CD4-positive, alpha-beta T cell (primary cell): ENCODE measurements around the gene AZIN2. TPM values are rescaled to one million over a fixed set of nuclear protein-coding genes. Genes with fewer than 3 reads are reported as not detected.

ENCODE experiments used
- ATAC-seq: fragments of 200-7000 bp; cut with Tn5 transposase; one replicate; pipeline ENCODE4 v1.10.0; 2022; ENCODE audit warnings: mild to moderate bottlenecking; ENCODE audit not compliant: poor library complexity
- CTCF ChIA-PET: fragments of 350-600 bp; sonication (Branson Sonifier 250); formaldehyde crosslinking; loops from one replicate; lab custom pipeline; 2021; ENCODE audit warnings: antibody characterized with exemption, inconsistent platforms; lab: Charles Lee
- POLR2A ChIA-PET: fragments of 350-600 bp; sonication (Branson Sonifier 250); formaldehyde crosslinking; loops from one replicate; lab custom pipeline; 2021; ENCODE audit warnings: antibody characterized with exemption, inconsistent platforms; lab: Charles Lee
- DNase-seq, 14 experiments: peaks; one replicate each; pipeline ENCODE4 v3.0.0-alpha.2; 2013 to 2020; ENCODE audit warnings: mixed read lengths in 2 of 14
- H3K27ac ChIP-seq, 2 donors: one replicate each; pipeline versions ENCODE4 v1.5.1 to v1.7.0; 2013; ENCODE audit warnings: low read length in 2 of 2, low read depth in 1 of 2, mild to moderate bottlenecking in 1 of 2
- H3K27me3 ChIP-seq, 2 experiments: 1 replicate in 1 of 2; 2 replicates in 1 of 2; pipeline versions ENCODE4 v1.6.1 to v1.7.0; 2013; ENCODE audit warnings: low read length in 2 of 2, control low read depth in 1 of 2, mild to moderate bottlenecking in 1 of 2, moderate library complexity in 1 of 2; ENCODE audit not compliant: insufficient read depth in 2 of 2, control insufficient read depth in 1 of 2
- H3K36me3 ChIP-seq: one replicate; pipeline ENCODE4 v1.6.1; 2013; ENCODE audit warnings: low read length, control low read depth; ENCODE audit not compliant: insufficient read depth
- H3K4me1 ChIP-seq: one replicate; pipeline ENCODE4 v1.6.1; 2013; ENCODE audit warnings: low read length, control low read depth; ENCODE audit not compliant: insufficient read depth
- H3K4me3 ChIP-seq: one replicate; pipeline ENCODE4 v1.5.1; 2013; ENCODE audit warnings: mild to moderate bottlenecking, low read length, moderate library complexity
- H3K9me3 ChIP-seq, 2 experiments: 1 replicate in 1 of 2; 2 replicates in 1 of 2; pipeline versions ENCODE4 v1.6.1 to v1.7.0; 2013; ENCODE audit warnings: low read length in 2 of 2, mild to moderate bottlenecking in 2 of 2, control low read depth in 1 of 2, moderate library complexity in 1 of 2; ENCODE audit not compliant: control insufficient read depth in 1 of 2, insufficient read depth in 1 of 2
- H3K27ac Mint-ChIP-seq: one replicate; pipeline ENCODE4 v1.8.0; 2020; ENCODE audit warnings: mixed read lengths
- H3K27me3 Mint-ChIP-seq: one replicate; pipeline ENCODE4 v1.8.0; 2021; ENCODE audit warnings: mixed read lengths
- H3K36me3 Mint-ChIP-seq: one replicate; pipeline ENCODE4 v1.8.0; 2021; ENCODE audit warnings: low read depth, mixed read lengths
- H3K4me1 Mint-ChIP-seq: one replicate; pipeline ENCODE4 v1.8.0; 2021; ENCODE audit warnings: low read depth, mixed read lengths
- H3K4me3 Mint-ChIP-seq: one replicate; pipeline ENCODE4 v1.8.0; 2020; ENCODE audit warnings: mild to moderate bottlenecking, mixed read lengths
- H3K9me3 Mint-ChIP-seq: one replicate; pipeline ENCODE4 v1.8.0; 2020; ENCODE audit warnings: mixed read lengths
- CTCF ChIP-seq: fragments of 200-600 bp; IDR thresholded peaks from one replicate; pipeline ENCODE4 v1.8.0; 2022; ENCODE audit warnings: antibody characterized with exemption, mild to moderate bottlenecking
- intact Hi-C, 2 experiments: fragments of 100-400 bp; cut with DNase I in 1 of 2; cut with micrococcal nuclease in 1 of 2; formaldehyde crosslinking; loops; one replicate each; pipeline versions ENCODE4 v1.15.1 to v1.9.0; 2023 to 2025; cut with DNase I, micrococcal nuclease
- total RNA-seq, 174 experiments: library from RNA in 2 of 174; stranded (reverse) in 2 of 174; gene quantifications; one replicate each; pipeline ENCODE4 v1.2.3 and lab custom pipeline; 2021 to 2026

AZIN2 gene
- total RNA-seq, 2 experiments from 2014 or later, result 4.6 to 4.9 TPM

DNA sequence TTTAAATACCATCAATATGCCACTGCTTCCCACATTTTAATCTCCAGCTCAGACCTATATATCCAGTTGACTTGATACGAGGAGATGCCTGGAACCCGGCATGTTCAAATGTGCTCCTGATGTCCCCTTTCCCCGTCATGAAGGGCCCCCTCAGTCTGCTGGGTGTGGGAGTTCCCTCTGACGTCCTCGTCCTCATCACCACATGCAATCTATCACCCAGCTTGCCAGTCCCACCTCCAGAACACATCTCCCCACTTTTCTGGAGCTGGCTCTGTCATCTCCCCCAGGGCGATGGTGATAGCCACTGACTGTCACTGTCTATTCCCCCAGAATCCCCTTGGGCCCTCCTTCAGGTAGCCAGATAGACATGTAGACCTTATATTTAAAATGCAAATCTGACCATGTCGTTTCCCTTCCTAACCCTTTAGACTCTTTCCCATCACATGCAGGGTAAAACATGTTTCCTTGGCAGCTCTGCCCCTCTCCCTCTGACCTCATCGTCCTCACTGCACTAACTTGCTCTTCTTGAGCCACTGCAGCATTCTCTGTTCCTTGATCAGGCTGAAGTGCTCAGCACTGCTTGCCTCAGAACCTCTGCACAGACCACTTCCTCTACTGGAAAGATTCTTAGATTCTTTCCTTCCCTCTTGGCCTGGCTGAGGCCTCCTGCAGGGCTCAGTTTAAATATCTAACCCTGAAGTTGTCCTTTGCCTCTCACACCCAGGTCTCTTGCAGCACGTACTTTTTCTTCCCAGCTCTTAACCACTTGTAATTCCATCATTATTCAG, 7.4 kb downstream of the AZIN2 start:
- intact Hi-C loops, result loop anchor here in 1 of 2 experiments (5.0 to 10.0 kb wide), 3 partner anchors 124 to 374 kb away; partner anchors contain the start of gene RNF19B

DNA sequence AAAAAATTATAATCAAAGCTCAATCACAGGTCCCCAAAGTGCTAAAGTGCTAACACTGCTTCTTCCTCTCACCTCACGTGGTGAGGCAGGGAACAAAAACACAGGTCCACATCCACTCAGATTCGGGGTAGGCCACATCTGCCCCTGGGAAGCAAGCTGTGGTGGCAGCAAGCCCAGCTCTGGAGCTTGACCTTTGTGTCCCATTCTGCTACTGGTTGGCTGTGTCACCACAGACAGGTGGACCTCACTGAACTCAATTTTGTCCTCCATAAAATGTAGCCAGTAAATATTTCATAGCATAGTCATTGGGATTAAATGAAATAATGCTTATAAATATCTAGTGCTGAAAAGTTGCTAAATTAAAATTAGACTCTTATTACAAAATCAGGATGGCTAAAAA, 8.5 kb downstream of the AZIN2 start:
- no peak for DNase-seq
- peaks cover 21% of the 10 kb centered on the region for H3K4me1 Mint-ChIP-seq
- Histone ChIP-seq H3K9me3 (no peaks in the 10 kb centered on the region), H3K27ac (no peak overlapping the region), H3K4me1 (peaks cover 21% of the 10 kb centered on the region), H3K27me3 (no peaks in the 10 kb centered on the region), H3K36me3 (no peaks in the 10 kb centered on the region), H3K4me3 (no peak overlapping the region)
- POLR2A ChIA-PET, result interaction anchor here (1.2 to 1.8 kb wide), 3 partner anchors 9 to 91 kb away, joined by 5 to 7 read pairs (median 5); no protein-coding TSS in a partner anchor
- TF ChIP-seq CTCF, result no peak
- no peaks in the 10 kb centered on the region for H3K36me3 Mint-ChIP-seq
- intact Hi-C loops, result loop anchor here in 1 of 2 experiments (5.0 to 10.0 kb wide), 3 partner anchors 125 to 375 kb away; partner anchors contain the start of gene RNF19B
- CTCF ChIA-PET, result interaction anchor here (0.6 to 1.9 kb wide), 2 partner anchors 38 to 492 kb away, joined by 3 to 8 read pairs; no protein-coding TSS in a partner anchor
- H3K4me3 Mint-ChIP-seq, result no peak overlapping the region
- H3K27ac Mint-ChIP-seq, result no peak overlapping the region
- no peaks in the 10 kb centered on the region for H3K9me3 Mint-ChIP-seq
- H3K27me3 Mint-ChIP-seq, result no peaks in the 10 kb centered on the region
- ATAC-seq, result no peak

More for the DNA sequence above, 7.4 kb downstream of the AZIN2 start:
- H3K4me1 Mint-ChIP-seq, result peaks cover 25% of the 10 kb centered on the region
- ChIA-PET CTCF (interaction anchor here (1.9 kb wide), 1 partner anchor 39 kb away, joined by 8 read pairs; no protein-coding TSS in a partner anchor), POLR2A (interaction anchor here (0.6 to 1.8 kb wide), 4 partner anchors 11 to 93 kb away, joined by 3 to 7 read pairs (median 4); no protein-coding TSS in a partner anchor)
- TF ChIP-seq CTCF, result no peak
- Histone ChIP-seq H3K4me1 (peaks cover 21% of the 10 kb centered on the region), H3K4me3 (no peak overlapping the region), H3K27me3 (no peaks in the 10 kb centered on the region), H3K36me3 (no peaks in the 10 kb centered on the region), H3K9me3 (no peaks in the 10 kb centered on the region), H3K27ac (peak overlapping the region; percentile 10)
- no peaks in the 10 kb centered on the region for H3K36me3 Mint-ChIP-seq
- no peaks in the 10 kb centered on the region for H3K27me3 Mint-ChIP-seq
- DNase-seq (peak in 3 of 14 experiments; percentile 27 to 37 (median 36)), ATAC-seq (peak; percentile 71)
- peak overlapping the region; percentile 36 for H3K4me3 Mint-ChIP-seq
- H3K27ac Mint-ChIP-seq, result peak overlapping the region; percentile 42
- H3K9me3 Mint-ChIP-seq, result no peaks in the 10 kb centered on the region

DNA sequence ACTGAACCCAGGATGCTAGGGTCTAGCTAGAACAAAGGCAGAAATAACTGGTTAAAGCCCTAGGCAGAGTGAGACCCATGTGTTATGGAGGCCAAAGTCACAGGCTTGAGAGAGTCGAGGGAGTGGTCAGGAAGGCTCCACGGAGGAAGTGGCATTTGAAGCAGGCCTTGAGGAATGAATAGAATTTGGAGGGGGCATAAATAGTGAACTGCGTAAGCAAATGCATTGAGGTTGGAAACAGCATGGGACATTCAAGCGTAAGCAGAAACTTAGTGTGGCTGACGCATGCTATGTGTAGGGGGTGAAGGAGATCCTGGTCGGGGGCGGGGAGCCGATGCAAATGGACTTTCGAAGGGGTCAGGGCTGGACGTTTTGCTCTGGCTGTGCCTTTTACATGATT, 11.5 kb downstream of the AZIN2 start:
- no peak overlapping the region for H3K27ac ChIP-seq
- intact Hi-C loops, result no loop called here
- CTCF ChIA-PET, result no interaction called here
- POLR2A ChIA-PET, result no interaction called here
- Mint-ChIP-seq H3K36me3 (no peaks in the 10 kb centered on the region), H3K9me3 (no peaks in the 10 kb centered on the region), H3K4me1 (peaks cover 27% of the 10 kb centered on the region), H3K27ac (no peak overlapping the region), H3K27me3 (no peaks in the 10 kb centered on the region), H3K4me3 (no peak overlapping the region)
- DNase-seq (no peak), ATAC-seq (no peak)
- H3K4me1 ChIP-seq, result peaks cover 26% of the 10 kb centered on the region
- H3K9me3 ChIP-seq, result no peaks in the 10 kb centered on the region
- TF ChIP-seq CTCF, result no peak
- no peak overlapping the region for H3K4me3 ChIP-seq
- no peaks in the 10 kb centered on the region for H3K36me3 ChIP-seq
- H3K27me3 ChIP-seq, result no peaks in the 10 kb centered on the region
